Mesendoderm (in vitro differentiated cells): ENCODE measurements around the gene AXIN1.

Experiments
- DNase-seq: peaks from one replicate; pipeline ENCODE4 v3.0.0; 2013
- H2AK5ac ChIP-seq: 2 replicates; pipeline ENCODE4 v1.6.1; 2013; ENCODE audit warnings: low read length, inconsistent platforms
- H2BK120ac ChIP-seq: 2 replicates; pipeline ENCODE4 v1.6.1; 2013; ENCODE audit warnings: low read depth, mild to moderate bottlenecking, low read length, moderate library complexity, mixed read lengths
- H2BK15ac ChIP-seq: replicated peaks from 2 replicates; pipeline ENCODE4 v1.6.1; 2013; ENCODE audit warnings: low read depth, mild to moderate bottlenecking, moderate library complexity
- H2BK5ac ChIP-seq: 2 replicates; pipeline ENCODE4 v1.6.1; 2013; ENCODE audit warnings: low read length, inconsistent platforms
- H3K18ac ChIP-seq: 2 replicates; pipeline ENCODE4 v1.6.1; 2013; ENCODE audit warnings: mild to moderate bottlenecking, low read length, mixed read lengths
- H3K23ac ChIP-seq: one replicate; pipeline ENCODE4 v1.6.1; 2013; ENCODE audit warnings: low read length
- H3K27ac ChIP-seq: 2 replicates; pipeline ENCODE4 v1.5.1; 2013; ENCODE audit warnings: low read depth, mild to moderate bottlenecking, inconsistent platforms, low read length, moderate library complexity
- H3K27me3 ChIP-seq: 2 replicates; pipeline ENCODE4 v1.6.1; 2013; ENCODE audit warnings: low read length, control low read depth, mild to moderate bottlenecking, inconsistent platforms; ENCODE audit not compliant: insufficient read depth, poor library complexity
- H3K36me3 ChIP-seq: 2 replicates; pipeline ENCODE4 v1.6.1; 2013; ENCODE audit warnings: low read length, inconsistent platforms; ENCODE audit not compliant: control insufficient read depth, insufficient read depth
- H3K4ac ChIP-seq: one replicate; pipeline ENCODE4 v1.6.1; 2013; ENCODE audit warnings: low read depth, mild to moderate bottlenecking, low read length, moderate library complexity
- H3K4me1 ChIP-seq: 2 replicates; pipeline ENCODE4 v1.6.1; 2013; ENCODE audit warnings: low read depth, low read length, inconsistent platforms; ENCODE audit not compliant: control insufficient read depth
- H3K4me2 ChIP-seq: 2 replicates; pipeline ENCODE4 v1.6.1; 2013; ENCODE audit warnings: low read length
- H3K4me3 ChIP-seq: 2 replicates; pipeline ENCODE4 v1.5.1; 2013; ENCODE audit warnings: mild to moderate bottlenecking, low read length
- H3K56ac ChIP-seq: one replicate; pipeline ENCODE4 v1.6.1; 2013; ENCODE audit warnings: low read length
- H3K79me1 ChIP-seq: 2 replicates; pipeline ENCODE4 v1.6.1; 2013; ENCODE audit warnings: low read length, inconsistent platforms
- H3K79me2 ChIP-seq: 2 replicates; pipeline ENCODE4 v1.6.1; 2013; ENCODE audit warnings: mild to moderate bottlenecking, low read length; ENCODE audit not compliant: control insufficient read depth, insufficient read depth
- H3K9ac ChIP-seq: 2 replicates; pipeline ENCODE4 v1.6.1; 2013; ENCODE audit warnings: low read length, inconsistent platforms
- H4K5ac ChIP-seq: one replicate; pipeline ENCODE4 v1.6.1; 2013; ENCODE audit warnings: low read length
- H4K8ac ChIP-seq: one replicate; pipeline ENCODE4 v1.6.1; 2013; ENCODE audit warnings: low read depth, mild to moderate bottlenecking, control low read depth, low read length, moderate library complexity
- WGBS: extraction: QIAGEN DNeasy Blood & Tissue Kit; methylation state at CpG from one replicate; pipeline ENCODE4 v1.1.7; 2013; ENCODE audit warnings: low lambda C conversion rate, missing lambda C conversion rate; ENCODE audit not compliant: insufficient coverage; ENCODE audit errors: extremely low coverage; 5-methylcytosine and 5-hydroxymethylcytosine counted together

AXIN1 gene

GRCh38 chr16:397736-398332, 45.3 kb upstream of the AXIN1 start:
- no peak overlapping the region for H4K5ac ChIP-seq
- H3K56ac ChIP-seq = peak overlapping the region; percentile 52
- H4K8ac ChIP-seq = no peak overlapping the region
- H3K27ac ChIP-seq = peak overlapping the region; percentile 19
- H3K79me2 ChIP-seq = peaks cover 2% of the 10 kb centered on the region
- H2BK120ac ChIP-seq = no peak overlapping the region
- H3K4me2 ChIP-seq = peak overlapping the region; percentile 10
- H3K79me1 ChIP-seq = peaks cover 9% of the 10 kb centered on the region
- WGBS = no CpG with 5 or more reads among the region's 29 CpGs
- H3K9ac ChIP-seq = peak overlapping the region; percentile 60
- no peaks in the 10 kb centered on the region for H3K4me1 ChIP-seq
- peaks cover 7% of the 10 kb centered on the region for H3K36me3 ChIP-seq
- DNase-seq = peak; percentile 93
- H3K18ac ChIP-seq = peak overlapping the region; percentile 21
- H3K4ac ChIP-seq = peak overlapping the region; percentile 99
- H2AK5ac ChIP-seq = no peak overlapping the region
- no peak overlapping the region for H3K23ac ChIP-seq
- no peak overlapping the region for H2BK5ac ChIP-seq
- no peaks in the 10 kb centered on the region for H3K27me3 ChIP-seq
- H3K4me3 ChIP-seq = no peak overlapping the region
- H2BK15ac ChIP-seq = no peak overlapping the region

GRCh38 chr16:397135-397661, 44.7 kb upstream of the AXIN1 start, which contains the start of gene NME4:
NME4 (plus strand) TSS chr16:397199; CDS start chr16:397223, 24 bp downstream.
- Histone ChIP-seq H3K36me3 (peaks cover 7% of the 10 kb centered on the region), H3K79me2 (peaks cover 2% of the 10 kb centered on the region), H3K27ac (peak within 1 kb of the TSS; percentile 85), H2BK5ac (peak within 1 kb of the TSS; percentile 80), H3K56ac (peak within 1 kb of the TSS; percentile 92), H3K4me1 (no peaks in the 10 kb centered on the region), H3K23ac (peak within 1 kb of the TSS; percentile 89), H4K8ac (no peak within 1 kb of the TSS), H4K5ac (no peak within 1 kb of the TSS), H3K27me3 (no peaks in the 10 kb centered on the region), H3K4me3 (peak within 1 kb of the TSS; percentile 69), H2AK5ac (no peak within 1 kb of the TSS), H3K9ac (peak within 1 kb of the TSS; percentile 95), H2BK120ac (peak within 1 kb of the TSS; percentile 24), H3K4me2 (peak within 1 kb of the TSS; percentile 52), H2BK15ac (no peak within 1 kb of the TSS), H3K18ac (peak within 1 kb of the TSS; percentile 97), H3K79me1 (peaks cover 9% of the 10 kb centered on the region), H3K4ac (peak within 1 kb of the TSS; percentile 99)
- DNase-seq = peak; percentile 80
- WGBS = no CpG with 5 or more reads among the region's 75 CpGs

- Histone ChIP-seq H4K8ac (no peak overlapping the region), H2BK120ac (no peak overlapping the region), H3K23ac (no peak overlapping the region), H3K27me3 (no peaks in the 10 kb centered on the region), H3K56ac (peak overlapping the region; percentile 92), H3K4ac (no peak overlapping the region), H2BK15ac (no peak overlapping the region), H3K27ac (peak overlapping the region; percentile 9), H3K4me3 (peak overlapping the region; percentile 24), H4K5ac (no peak overlapping the region), H3K4me1 (no peaks in the 10 kb centered on the region), H3K4me2 (peak overlapping the region; percentile 52), H3K36me3 (peaks cover 7% of the 10 kb centered on the region), H3K79me1 (peaks cover 9% of the 10 kb centered on the region), H2AK5ac (no peak overlapping the region), H3K18ac (peak overlapping the region; percentile 97), H3K79me2 (peaks cover 2% of the 10 kb centered on the region), H2BK5ac (no peak overlapping the region), H3K9ac (peak overlapping the region; percentile 67)
- DNase-seq = peak; percentile 80
- WGBS = no CpG with 5 or more reads among the region's 22 CpGs
These were observed 44.1 kb upstream of the AXIN1 start for GRCh38 chr16:396605-397004.

- peaks cover 7% of the 10 kb centered on the region for H3K36me3 ChIP-seq
- no peak overlapping the region for H3K23ac ChIP-seq
- peaks cover 2% of the 10 kb centered on the region for H3K79me2 ChIP-seq
- no peak overlapping the region for H3K27ac ChIP-seq
- H3K4me1 ChIP-seq = no peaks in the 10 kb centered on the region
- WGBS = no CpG with 5 or more reads among the region's 3 CpGs
- peak overlapping the region; percentile 67 for H3K9ac ChIP-seq
- peak overlapping the region; percentile 3 for H3K4me2 ChIP-seq
- H4K8ac ChIP-seq = no peak overlapping the region
- H3K56ac ChIP-seq = peak overlapping the region; percentile 51
- no peak overlapping the region for H3K18ac ChIP-seq
- H3K27me3 ChIP-seq = no peaks in the 10 kb centered on the region
- H3K4ac ChIP-seq = no peak overlapping the region
- no peak overlapping the region for H3K4me3 ChIP-seq
- no peak overlapping the region for H2BK15ac ChIP-seq
- no peak overlapping the region for H2AK5ac ChIP-seq
- peaks cover 9% of the 10 kb centered on the region for H3K79me1 ChIP-seq
- H2BK120ac ChIP-seq = no peak overlapping the region
- DNase-seq = no peak
- H2BK5ac ChIP-seq = no peak overlapping the region
- H4K5ac ChIP-seq = no peak overlapping the region
These were observed 43.7 kb upstream of the AXIN1 start for GRCh38 chr16:396199-396598.

GRCh38 chr16:392450-393030, 40.0 kb upstream of the AXIN1 start:
- Histone ChIP-seq H2AK5ac (no peak overlapping the region), H3K4me3 (no peak overlapping the region), H3K23ac (no peak overlapping the region), H3K4ac (no peak overlapping the region), H3K79me1 (no peaks in the 10 kb centered on the region), H3K4me1 (no peaks in the 10 kb centered on the region), H3K18ac (no peak overlapping the region), H3K4me2 (no peak overlapping the region), H2BK120ac (no peak overlapping the region), H4K8ac (no peak overlapping the region), H3K27me3 (no peaks in the 10 kb centered on the region), H3K56ac (no peak overlapping the region), H3K79me2 (no peaks in the 10 kb centered on the region), H3K27ac (no peak overlapping the region), H4K5ac (no peak overlapping the region), H3K36me3 (no peaks in the 10 kb centered on the region), H2BK5ac (no peak overlapping the region), H2BK15ac (no peak overlapping the region), H3K9ac (no peak overlapping the region)
- WGBS = no CpG with 5 or more reads among the region's 7 CpGs
- DNase-seq = no peak
